ENCODE data around the gene TYW1B.
"Not testable (repeated sequence)": the region's sequence is repeated elsewhere in the genome, so short reads cannot be mapped to it uniquely, and the experiment has no call there.

The TYW1B gene

DNA sequence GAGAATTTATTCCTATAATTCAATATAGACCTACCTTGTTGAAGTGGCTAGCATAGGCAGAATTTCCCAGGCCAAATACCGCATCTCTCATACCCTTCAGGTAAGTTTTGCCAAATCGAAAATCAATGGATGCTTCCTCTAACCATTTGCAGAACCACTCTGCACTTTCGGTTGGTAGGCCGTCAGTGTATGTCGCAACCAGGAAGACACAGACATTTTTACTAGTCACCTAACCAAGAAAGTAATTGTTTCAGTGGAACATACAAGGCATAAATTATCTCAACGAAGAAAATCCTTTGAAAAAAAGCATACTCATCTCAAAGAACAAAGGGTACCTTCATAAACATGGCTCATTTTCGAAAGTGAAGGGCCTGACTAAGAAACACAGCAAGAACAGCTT is 17.6 kb downstream of the TYW1B start:
- not testable (repeated sequence) for DNase-seq (ENCODE audit: low read depth)

DNA sequence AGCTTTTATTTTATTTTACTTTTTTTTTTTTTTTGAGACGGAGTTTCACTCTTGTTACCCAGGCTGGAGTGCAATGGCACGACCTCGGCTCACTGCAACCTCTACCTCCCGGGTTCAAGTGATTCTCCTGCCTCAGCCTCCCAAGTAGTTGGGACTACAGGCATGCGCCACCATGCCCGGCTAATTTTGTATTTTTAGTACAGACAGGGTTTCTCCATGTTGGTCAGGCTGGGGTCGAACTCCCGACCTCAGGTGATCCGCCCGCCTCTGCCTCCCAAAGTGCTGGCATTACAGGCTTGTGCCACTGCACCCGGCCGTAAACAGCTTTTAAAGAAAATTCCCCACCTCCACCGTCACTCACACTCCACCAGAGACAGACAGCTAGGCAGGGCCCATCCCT is 19.5 kb downstream of the TYW1B start:
- DNase-seq (ENCODE audit: low read depth) = not testable (repeated sequence)

DNA sequence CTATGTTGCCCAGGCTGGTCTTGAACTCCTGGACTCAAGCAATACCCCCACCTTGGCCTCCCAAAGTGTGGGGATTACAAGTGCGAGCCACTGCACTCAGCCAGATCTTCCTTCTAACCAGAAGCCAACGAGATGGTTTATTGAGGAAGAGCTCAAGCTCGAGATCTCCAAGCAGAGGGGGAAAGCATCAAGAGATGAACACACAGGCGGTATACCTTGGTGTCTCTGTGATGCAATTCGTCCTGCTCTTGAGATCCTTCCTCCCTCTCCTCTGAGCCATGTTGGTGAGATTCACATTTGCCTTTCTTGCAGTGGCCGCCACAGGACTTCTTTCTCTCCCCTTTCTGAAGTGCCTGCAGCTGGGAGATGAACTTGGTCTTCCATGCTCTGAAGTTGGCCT is 21.1 kb downstream of the TYW1B start:
- not testable (repeated sequence) for DNase-seq (ENCODE audit: low read depth)

DNA sequence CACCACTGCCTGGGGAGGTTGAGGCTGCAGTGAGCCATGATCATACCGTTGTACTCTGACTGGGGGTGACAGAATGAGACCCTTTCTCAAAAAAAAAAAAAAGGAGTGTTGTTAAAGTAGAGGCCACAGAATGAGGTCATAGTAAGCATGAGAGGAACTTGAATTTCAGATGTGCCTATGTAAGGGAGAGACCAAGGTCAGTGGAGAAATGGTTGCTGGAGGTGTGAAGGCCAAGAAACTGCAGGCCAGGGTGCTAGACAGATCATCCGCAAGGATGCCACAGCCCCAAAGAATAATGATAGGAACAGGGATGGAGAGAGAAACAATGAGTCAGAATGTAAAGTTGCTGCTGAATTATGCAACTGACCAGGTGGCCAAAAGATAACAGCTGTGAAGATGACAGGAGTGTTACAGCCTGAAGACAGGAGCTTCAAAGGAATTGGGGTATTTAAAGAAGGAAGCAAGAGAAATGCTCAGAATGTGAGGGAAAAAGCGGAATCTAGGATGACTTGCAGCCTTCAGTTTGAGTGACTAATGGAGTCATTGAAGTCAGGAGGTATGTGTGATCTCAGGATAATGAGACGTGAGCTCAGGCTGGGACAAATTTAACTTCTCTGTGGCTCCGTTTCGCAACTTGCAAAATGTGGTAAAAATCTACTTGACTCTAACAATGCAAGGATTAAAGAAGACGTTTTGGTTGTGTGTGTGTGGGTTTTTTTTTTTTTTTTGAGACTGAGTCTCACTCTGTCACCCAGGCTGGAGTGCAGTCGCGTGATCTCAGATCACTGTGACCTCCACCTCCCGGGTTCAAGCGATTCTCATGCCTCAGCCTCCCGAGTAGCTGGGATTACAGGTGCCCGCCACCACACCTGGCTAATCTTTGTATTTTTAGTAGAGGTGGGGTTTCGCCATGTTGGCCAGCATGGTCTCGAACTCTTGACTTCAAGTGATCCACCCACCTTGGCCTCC is 22.2 kb downstream of the TYW1B start:
- no peak for DNase-seq (ENCODE audit: low read depth)

DNA sequence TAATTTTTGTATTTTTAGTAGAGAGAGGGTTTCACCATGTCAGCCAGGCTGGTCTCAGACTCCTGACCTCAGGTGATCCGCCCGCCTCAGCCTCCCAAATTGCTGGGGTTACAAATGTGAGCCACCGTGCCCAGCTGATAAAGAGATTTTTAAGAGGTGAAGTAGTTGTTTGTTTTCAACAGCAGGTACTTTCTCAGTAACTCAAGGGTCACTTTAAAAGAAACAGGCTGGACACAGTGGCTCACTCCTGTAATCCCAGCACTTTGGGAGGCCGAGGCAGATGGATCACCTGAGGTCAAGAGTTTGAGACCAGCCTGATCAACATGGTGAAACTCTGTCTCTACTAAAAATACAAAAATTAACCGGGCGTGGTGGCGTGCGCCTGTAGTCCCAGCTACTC is 24.2 kb downstream of the TYW1B start:
- not testable (repeated sequence) for DNase-seq (ENCODE audit: low read depth)

DNA sequence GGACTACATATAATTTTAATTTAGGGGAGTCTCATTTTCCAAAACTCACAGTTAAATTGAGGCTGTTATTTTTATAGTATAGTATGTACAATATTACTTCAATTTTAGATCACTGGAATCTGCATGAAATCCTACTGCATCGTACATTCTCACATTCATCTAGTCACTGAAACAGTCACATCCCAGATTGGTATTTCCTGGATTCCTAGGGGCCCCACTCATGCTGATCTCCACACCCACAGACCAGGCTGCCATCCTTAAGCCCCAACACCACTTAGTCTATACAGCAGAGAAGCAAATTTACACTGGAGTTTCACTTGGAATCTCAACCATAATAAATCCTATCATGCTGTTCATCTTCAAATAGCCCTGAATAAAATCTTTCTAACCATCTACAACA is 26.4 kb downstream of the TYW1B start:
- not testable (repeated sequence) for DNase-seq (ENCODE audit: low read depth)

DNA sequence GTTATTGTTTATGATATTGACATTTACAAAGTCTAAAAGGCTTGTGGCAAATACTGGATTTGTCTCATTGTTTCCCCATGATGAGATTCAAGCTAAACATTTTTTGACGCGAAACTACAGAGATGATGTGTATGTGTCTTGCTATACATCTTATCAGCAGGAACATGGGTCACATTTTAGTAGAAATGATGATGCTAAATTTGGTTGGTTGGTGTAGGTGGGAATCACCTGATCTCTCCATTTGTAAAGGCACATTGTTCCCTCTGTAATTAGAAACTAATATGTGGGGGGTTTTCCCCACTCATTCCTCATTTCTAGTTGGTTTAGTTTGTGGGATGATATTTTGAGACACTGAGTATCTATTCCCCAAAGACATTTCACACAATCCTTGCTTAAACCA is 32.6 kb downstream of the TYW1B start:
- not testable (repeated sequence) for DNase-seq (ENCODE audit: low read depth)

DNA sequence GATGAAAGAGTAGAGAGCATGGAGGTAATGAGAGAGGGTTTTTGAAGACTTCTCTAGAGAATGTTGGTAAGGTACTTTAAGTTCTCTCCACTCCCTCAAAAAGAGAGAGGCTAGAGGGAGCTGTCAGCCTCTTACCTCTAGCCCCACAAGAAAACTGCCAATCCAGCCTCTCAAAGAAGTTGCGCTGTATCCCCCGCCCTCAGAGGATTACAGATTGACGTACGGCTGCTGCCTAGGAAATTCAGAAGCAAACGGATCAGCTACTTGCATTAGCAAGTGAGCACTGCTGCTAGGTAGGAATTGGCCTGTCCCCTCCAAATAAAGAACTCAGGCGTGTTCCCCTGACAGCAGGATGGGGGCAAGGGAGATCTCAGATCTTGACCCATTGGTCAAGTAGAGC is 34.2 kb downstream of the TYW1B start:
- no peak for DNase-seq (ENCODE audit: low read depth)

DNA sequence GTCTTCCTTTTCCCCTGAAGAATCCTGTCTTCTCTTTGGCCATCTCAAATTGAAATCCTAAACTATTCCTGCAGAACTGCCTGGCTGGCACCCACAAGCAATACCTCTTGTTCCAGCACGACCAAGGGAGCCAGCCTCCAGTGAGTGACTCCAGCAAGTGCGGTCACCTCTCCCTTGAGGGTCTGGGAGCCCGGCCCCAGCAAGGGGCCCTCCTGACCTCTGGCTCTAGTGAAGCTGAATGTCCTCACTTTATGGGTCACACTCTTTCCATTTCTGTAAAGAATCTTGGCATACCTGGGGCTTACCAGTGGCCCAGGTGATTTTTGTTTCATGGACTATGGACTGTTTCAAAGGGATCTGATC is 37.3 kb downstream of the TYW1B start:
- not testable (repeated sequence) for DNase-seq (ENCODE audit: low read depth)

DNA sequence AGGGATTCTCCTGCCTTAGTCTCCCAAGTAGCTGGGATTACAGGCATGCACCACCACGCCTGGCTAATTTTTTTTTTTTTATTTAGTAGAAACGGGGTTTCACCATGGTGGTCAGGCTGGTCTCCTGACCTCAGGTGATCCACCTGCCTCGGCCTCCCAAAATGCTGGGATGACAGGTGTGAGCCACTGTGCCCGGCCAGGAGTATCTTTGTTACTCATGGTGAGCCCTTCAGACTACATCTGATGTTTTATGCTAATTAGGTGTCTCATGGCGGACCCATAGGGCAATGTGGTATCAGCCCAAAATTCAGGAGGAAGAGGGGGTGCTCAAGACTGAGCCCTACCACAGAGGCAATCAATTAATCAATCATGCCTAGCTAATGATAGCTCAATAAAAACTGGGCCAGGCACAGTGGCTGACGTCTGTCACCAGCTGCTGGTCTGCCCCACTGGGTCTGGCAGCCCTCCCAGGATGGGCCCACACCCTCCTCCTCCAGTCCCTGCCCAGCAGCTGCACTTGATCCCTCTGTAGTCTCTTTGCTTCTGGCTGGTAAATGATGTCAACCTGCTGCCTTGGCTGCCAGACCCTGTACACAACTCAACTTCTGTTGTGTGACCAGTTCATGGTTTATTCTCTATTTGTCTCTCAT is 37.8 kb downstream of the TYW1B start:
- DNase-seq (ENCODE audit: low read depth) = not testable (repeated sequence)

DNA sequence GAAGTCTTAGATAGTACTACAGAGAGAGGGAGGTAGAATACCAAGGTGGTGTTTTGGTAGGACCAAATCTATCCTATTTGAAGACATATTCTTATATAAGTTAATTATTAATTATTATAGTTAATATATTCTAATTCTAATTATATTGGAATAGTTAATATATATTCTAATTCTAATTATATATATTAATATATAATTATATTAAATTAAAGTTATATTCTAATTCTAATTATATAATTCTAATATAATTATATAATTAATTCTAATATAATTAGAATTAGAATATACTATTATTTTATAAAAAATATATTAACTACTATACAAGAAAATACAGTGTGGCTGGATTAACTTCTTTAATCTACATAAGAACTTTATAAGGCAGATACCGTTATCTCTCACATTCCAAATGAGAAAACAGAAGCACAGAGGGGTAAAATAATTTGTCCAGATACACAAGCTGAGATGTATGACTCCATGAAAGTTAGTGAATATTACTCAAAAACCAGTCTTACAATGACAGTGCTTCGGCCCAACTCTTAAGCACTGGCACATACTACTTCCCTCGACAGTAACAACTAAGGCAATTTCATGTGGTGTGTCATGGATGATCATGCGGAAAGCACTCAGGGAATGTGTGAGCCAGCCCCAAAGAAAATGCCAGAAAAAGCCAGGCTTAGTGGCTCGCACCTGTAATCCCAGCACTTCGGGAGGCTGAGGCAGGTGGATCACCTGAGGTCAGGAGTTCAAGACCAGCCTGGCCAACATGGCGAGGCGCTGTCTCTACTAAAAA is 42.6 kb downstream of the TYW1B start:
- no peak for DNase-seq (ENCODE audit: low read depth)

DNA sequence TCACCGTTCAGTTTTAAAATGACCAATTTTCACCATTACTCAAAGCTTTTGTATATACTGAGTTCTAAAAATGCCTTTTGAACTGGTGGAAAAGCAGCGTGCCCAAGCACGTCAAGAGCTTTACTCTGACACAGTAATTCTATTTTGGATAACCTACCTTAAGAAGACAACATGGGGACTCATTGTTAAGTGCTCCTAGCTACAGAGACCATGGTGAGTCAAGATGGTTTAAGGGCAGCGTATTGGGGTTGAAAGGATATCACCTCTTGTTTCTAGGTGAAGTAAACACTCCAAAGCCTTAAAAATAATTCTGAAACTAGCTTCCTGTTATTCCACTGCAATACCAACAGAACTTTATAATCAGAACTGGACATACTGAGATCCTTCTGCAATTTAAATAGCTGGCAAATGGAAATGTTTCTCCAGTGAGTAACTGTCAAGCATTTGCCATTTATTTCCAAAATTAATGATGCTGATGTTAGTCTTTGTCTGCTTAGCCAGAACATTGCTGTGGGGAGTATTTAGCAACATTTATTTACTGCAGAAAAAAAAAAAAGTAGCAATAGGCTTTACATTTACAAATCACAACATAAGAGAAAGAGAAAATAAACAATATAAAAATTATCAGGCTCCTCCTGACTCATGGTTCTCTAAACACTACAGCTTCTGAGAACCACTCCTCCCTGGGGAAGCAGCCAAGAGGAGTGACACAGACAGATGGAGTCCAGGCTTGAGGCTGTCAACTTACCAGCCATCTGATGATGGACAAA is 44.2 kb downstream of the TYW1B start:
- DNase-seq (ENCODE audit: low read depth) = not testable (repeated sequence)

DNA sequence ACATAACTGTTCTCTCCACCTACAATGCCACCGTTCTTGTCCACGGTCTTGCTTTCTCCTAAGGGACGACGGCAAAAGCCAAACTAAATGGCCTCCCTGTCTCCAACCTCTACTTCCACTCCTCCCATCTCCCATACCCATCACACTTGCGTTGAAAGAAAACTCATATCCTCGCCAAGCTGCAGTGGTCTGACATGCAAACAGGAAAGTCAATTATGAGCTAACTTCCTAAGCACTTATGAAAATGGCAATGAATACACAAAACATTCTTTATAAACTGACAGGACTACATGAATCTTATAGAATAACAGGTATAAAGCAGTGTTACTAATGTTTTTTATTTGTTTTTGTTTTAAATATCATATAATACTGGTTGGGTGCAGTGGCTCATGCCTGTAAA is 46.4 kb downstream of the TYW1B start:
- DNase-seq (ENCODE audit: low read depth) = no peak

DNA sequence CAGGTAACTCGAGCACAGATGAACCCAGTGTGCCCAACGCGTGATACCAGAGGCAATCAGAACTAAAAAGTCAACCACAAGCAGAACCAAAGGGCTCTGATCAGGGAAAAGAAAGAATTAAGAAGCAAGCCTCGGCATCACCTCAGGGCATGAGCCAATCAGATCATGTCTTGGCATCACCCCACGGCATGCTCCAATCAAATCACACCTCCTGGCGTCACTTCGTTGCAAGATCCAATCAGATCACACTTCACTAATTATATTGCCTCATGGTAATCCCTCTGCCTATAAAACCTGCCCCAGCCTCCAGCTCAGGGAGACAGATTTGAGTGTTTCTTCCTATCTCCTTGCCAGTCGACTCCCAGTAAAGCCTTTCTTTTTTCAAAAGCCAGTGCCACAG is 46.8 kb downstream of the TYW1B start:
- DNase-seq (ENCODE audit: low read depth) = no peak

DNA sequence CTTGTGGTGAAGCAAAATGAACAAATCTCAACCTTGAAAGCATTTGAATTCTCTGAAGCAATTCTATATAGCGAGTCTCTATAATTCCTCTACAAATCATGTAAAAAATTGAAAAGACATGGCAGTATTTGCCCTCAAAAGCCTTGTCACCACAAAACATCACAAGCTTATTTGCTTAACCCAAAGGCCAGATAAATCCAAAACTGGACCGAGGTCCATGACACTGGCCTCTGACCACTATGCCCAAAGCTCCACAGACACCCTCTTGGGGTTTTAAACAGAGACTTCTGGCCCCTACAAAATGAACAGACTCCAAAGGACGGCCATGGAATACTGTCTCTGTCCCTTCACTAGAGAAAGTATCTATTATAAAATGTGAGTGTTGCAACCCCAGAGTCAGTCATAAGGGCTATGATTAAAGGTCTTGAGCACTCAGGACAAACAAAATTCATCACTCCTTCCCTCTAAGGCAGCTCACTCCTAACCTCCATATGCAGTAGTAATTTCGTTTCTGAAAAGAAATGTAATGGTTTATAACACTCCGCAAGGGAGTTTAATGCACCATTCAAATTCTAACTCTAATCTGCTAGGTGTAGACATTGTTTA is 47.6 kb downstream of the TYW1B start:
- not testable (repeated sequence) for DNase-seq (ENCODE audit: low read depth)

DNA sequence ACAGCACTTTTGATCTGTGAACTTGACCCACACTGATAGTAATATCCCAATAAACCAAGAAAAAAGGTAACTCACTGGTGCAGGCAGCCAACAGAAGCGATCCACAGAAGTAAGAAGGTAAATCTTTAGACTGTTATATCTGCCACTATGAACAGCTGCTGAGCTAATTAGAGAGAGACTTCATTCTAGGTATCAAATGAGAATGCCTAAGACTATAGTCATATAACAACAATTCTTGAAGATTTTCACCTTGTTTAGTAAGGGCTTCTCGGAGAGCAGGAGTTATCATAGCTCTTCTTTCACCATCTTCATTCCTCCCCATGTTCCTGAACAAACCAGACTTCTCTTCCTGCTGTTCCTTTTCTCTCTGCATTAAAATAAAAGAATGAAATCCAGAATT is 50.8 kb downstream of the TYW1B start:
- not testable (repeated sequence) for DNase-seq (ENCODE audit: low read depth)

DNA sequence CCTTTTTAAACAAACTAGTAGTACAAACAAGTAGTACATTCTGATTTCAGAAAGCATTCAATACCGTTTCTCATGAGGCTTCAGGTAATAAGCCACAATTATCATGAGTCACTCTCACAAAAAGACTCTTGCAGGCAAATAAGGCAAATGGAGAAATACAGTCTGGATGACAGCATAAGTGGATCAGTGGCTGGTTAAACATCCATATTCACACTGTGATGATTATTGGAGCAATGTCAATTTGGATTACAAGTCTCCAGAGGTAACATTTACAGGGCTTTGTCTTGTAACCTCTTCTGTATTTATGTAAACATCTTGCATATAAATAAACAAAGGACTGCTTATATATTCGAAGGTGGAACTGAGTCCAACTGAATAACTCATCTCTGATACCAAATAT is 55.4 kb downstream of the TYW1B start:
- DNase-seq (ENCODE audit: low read depth) = not testable (repeated sequence)

DNA sequence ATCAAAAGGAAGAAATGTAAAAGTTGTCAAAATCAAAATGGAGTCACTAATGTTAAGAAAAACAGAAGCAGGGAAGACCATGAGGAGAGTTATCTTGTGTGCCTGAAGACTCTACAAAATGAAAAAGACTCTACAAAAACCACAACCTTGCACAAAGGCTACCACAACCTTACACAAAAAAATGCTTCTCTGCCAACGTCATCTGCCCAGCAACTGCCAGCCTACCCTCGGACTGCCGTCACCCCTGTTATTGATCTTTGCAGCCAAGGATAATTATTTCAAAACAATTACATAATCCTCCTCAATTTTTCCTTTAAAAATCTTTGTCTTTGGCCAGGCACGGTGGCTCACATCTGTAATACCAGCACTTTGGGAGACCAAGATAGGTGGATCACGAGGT is 61.0 kb downstream of the TYW1B start:
- DNase-seq (ENCODE audit: low read depth) = not testable (repeated sequence)

DNA sequence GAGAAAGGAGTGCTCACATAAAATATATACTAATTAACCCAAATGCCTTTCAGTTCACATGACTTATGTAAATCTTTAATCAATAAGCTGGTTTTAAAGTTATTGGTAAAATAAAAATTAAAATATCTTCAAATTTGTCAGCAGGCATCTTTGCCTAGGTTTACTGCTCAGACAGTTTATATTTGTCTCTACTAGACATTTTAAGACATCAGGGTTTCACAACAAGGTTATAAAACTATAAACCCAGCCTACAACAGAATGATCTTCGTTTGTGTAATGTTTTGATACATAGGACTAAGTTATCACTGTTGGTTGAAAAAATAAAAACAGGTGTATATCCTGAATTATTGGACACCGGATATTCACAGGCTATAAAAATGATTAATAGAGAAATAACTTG is 67.4 kb downstream of the TYW1B start:
- no peak for DNase-seq (ENCODE audit: low read depth)

DNA sequence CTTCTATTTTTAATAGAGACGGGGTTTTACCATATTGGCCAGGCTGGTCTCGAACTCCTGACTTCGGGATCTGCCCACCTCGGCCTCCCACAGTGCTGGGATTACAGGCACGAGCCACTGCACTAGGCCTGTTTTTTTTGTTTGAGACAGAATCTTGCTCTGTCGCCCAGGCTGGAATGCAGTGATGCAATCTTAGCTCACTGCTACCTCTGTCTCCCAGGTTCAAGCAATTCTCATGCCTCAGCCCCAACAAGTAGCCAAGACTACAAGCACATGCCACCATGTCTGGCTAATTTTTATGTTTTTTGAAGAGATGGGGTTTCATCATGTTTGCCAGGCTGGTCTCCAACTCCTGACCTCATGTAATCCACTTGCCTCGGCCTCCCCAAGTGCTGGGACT is 73.7 kb downstream of the TYW1B start:
- no peak for DNase-seq (ENCODE audit: low read depth)

DNA sequence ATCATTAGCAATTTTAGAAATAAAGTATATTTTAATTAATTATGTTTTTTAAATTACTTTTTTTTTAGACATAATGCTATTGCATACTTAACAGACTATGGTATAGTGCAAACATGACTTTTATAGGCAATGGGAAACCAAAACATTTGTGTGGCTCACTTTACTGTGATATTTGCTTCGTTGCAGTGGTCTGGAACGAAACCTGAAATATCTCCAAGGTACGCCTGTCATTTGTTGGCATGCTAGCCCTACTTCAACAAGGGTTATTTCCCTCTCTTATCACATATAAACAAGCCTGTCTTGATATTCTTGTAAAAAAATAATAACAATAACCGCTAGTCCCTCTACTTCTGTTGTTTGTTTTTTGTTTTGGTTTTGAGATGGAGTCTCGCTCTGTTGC is 74.2 kb downstream of the TYW1B start:
- DNase-seq (ENCODE audit: low read depth) = no peak

All from stimulated activated CD8-positive, alpha-beta memory T cell treated with anti-CD3 and anti-CD28 coated beads, Interleukin-4, amount 100 ng/mL, for 24 hours (primary cell).